HG02973 (cell line): ENCODE measurements around the gene EHD4.
A peak's percentile ranks its signal among the peaks of the same experiment; 100 is the strongest.

Experiments used
- ATAC-seq: cut with Tn5 transposase; IDR thresholded peaks from one replicate; pipeline ENCODE4 v1.9.1; 2021; ENCODE audit warnings: moderate library complexity; ENCODE audit not compliant: unreplicated experiment

The EHD4 gene

DNA sequence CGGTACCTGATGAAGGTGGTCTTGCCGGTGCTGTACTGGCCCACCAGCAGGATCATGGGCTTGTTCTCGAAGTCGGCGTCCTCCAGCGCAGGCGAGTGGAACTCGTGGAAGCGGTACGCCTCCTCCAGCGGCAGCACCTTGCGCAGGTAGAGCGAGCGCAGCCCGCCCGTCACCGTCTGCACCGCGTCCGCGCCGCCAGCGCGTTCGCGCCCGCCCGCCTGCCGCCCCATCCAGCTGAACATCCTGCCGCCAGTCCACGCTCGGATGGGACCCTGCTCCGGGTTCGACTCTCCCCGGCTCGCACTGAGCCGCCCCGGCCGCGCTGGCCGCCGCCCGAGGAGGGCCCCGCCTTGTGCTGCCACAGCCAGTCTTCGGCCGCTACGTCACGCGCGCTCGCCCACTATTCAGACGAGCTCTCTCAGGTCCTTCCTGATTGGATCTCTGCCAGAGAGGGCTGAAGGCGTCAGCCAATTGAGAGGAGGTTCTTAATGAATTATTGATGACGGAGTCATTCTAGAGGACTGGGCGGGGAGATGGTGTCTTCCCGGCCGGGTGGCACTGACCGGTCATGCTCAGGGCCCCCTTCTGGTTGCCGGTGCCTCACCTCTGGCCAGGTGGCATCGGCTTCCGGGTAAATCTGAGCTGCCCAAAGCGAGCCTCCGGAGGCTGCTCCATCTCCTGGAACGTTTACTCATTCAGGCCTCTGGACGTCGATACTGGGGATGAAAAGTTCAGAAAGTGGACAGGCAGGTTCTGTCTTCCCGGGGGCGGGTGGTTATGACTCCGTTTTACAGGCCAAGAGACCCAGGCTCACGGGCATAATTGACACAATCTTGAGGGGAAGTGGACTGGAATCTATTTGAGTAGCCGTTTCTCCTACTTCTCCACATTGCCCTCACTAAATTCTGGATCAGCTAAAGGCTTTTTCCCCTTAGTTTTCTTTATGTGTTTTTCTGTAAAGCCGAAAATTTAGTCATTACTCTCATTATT lies at the start of gene EHD4:
Gene EHD4, minus strand, starts transcription at position 305 of the 990 bp plus-strand sequence. Its CDS starts 63 bp downstream, at position 242.
- peak; percentile 64 for ATAC-seq

DNA sequence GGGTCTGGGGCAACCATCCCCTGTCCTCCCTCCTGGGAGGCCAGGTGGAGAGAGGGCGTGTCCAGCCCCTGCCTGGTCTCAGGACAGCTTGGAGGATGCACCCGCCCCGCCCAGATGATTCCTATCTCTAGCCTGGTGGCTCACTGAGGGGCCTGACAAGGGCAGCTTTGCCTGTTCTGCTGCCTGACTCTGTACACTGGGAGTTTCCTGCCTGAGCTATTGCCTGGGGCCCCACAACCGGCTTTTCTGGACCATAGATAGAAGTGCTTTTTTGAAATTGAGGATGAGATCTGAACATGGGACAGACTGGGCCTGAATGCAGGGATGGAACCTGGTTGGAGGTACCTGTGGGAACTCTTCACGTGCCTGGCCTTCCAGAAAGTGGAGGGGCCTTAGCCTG lies 49.2 kb upstream of the EHD4 start:
- ATAC-seq: no peak

DNA sequence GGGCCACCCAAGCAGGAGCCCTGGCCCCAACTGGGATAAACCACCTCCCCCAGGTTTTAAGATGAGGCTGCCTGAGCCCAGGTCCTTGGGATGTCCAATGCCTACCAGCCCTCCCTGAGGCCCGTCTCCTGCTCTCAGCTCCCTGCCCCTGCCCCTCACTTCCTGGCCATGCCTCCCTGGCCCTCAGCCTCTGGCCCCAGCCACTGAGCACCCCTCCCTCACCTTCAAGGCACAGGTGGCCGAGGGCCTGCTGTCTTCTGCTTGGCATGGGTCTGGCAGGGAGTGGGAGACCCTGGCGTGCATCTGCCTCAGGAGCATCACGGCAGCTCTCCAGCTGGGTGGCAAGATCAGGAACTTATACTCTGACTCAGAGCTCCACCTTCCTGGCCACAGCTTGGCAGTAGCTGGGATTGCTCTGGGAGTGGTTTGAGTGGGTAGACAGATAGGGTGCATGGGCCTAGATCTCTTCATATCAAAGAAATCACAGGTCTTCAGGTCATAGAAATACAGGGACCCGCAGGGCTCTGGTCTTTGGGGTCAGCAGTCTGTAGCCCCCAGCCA lies 48.4 kb upstream of the EHD4 start, which contains the start of gene PLA2G4E:
Gene PLA2G4E, minus strand, starts transcription at position 330 of the 561 bp plus-strand sequence. Its CDS starts 12 bp downstream, at position 318.
- no peak for ATAC-seq

DNA sequence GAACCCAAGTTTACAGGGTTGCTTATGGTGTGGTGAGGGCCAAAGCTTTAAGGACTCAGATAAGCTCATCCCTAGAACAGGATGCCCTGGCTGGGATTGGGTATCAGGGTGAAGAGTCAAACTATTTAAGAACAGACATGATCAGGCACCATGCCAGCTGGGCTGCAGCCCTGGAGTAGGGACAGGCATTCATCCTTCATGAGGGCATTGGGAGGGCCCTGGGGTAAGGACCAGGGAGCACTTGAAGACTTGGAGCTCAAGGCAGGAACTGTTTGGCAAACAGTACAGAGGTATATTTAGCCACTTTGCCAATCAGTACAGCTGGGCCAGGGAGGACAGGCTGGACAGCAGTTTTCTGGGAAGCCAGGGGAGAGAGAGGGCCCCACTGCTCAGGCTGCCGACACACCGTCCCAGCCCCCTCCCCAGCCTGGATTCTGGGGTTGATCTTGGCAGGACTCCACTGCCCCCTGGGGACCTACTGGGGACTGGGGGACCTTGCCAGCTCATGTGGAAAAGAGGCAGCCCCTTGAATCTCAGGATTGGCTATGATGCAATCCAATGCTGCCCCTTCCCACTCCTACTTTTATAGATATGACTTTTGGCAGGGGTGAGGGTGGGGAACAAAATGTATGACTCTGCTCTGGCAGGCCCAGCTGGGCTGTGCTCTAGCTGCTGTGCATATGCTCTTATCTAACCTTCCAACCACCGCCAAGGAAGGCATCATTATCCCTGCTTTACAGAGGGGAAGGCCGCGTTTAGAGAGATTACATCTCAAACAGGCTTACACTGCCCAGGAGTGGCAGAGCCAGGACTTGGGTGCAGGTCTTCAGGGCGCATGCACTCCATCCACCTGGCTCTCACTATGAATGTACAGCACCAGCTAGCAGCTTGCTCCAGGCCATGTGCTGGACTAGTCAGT lies 46.2 kb upstream of the EHD4 start:
- no peak for ATAC-seq

DNA sequence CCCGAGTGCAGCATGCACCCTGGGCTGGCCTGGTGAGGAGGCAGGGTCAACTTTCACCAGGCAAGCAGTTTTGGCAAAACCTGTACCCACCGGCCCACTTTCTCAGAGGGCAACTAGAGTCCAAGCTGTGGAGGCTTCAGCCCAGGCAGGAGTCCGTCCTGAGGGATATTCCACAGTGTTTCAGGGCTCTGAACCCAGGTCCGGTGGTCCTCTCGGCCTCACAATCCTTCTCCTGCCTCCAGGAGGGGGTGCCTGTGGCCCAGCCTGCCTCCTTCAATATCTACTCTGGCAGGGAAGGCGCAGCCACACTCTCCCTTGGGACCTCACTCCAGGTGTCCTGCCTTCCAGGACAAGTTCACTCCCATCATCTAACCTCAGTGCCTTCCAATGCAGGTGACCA lies 44.6 kb upstream of the EHD4 start:
- ATAC-seq: no peak

DNA sequence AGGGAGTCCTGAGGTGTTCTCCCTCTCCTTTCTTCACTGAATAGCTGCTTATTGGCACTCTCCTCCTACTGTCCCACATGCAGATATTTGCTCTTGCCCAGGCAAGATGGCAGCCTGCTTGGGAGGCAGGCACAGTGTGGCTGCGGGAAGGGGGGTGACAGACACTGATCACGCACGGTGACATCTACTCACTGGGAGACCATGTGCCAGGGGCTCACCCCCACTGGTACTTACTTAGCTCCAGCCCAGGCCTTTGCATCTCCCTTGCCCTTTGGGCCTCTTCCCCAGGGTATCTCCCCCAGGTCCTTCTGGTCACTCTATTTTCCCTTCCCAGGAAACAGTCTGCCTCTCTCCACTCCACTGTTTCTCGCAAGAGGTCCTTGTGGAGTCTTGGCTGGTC lies 42.0 kb upstream of the EHD4 start:
- no peak for ATAC-seq

DNA sequence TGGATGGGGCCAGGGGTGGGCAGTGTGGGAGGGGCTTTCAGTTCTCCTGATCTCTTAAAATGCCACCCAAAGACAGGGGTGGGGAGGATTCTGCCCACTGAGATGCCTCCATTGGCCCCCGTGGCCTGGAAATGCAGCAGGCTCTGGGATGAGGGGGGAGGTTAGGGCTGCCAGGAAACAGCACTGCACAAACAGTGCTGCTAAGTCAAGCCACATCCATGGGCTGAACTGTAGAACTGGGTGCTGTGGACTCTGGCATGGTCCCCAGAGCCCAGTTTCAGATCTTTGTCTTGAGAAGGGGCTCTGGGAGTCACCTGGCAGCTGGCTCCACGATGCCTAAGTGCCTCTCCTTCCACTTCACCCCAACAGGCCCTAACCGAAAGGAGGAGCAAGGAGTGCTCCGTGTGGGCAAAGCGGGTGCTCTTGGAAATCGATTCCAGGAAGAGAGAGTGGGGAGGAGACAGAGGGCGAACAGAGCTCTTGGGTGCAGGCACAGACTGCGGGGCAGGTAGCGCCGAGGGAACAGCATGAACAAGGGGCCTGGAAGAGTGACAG lies 40.6 kb upstream of the EHD4 start:
- no peak for ATAC-seq

DNA sequence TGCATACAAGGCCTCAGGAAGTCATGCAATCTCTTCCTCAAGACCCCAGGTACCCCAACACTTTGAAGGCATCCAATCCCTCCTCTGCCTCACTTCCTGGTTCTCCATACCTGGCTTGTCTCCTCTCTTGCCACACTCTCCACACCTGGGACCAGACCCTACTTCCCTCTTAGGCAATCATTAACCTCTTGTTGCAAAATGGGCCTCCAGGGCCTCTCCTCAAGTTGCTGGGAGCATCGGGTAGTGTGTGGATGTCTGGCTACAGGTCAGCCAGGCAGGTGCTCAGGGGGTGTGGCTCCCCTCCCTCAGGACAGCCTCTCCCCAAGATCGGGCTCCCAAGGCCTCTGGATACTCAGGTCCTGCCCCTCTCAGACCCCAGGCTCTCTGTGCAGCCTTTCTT lies 39.9 kb upstream of the EHD4 start:
- ATAC-seq: no peak

DNA sequence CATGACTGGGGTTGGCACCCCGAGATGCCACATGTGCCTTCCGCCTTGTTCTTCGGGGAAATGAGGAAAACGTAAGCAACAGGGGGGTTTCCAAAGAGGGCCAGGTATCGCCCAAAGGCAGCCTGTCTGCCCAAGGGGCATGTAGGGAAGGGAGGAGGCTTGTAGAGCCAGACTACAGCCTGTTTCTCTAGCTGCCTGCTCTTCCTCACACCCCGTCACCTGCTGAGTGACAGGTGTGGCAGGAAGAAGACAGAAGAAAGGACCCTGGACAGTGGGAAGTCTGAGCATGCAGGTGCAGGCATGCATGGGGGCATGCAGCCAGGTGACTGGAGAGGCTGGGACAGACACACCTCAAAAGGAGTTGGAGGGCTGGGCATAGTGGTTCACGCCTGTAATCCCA lies 38.7 kb upstream of the EHD4 start:
- no peak for ATAC-seq

DNA sequence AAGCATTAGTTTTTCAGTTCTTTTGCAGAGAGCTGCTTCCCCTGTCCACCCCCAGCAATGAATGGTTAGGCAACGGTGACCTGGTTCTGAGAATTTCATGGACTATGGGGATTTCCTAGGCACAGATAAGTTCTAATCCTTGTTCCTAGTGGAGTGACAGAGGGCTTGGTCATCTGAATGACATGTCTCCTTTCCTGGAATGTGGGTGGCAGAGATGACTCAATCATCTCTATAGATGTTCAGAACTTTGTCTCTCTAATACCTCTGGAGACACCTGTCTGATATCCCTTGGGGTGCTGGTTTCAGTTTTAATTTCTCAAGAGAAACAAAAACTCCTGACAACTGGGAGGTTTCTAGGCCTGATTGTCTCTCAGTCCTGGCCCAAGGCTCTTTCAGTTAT lies 38.1 kb upstream of the EHD4 start:
- peak; percentile 70 for ATAC-seq

DNA sequence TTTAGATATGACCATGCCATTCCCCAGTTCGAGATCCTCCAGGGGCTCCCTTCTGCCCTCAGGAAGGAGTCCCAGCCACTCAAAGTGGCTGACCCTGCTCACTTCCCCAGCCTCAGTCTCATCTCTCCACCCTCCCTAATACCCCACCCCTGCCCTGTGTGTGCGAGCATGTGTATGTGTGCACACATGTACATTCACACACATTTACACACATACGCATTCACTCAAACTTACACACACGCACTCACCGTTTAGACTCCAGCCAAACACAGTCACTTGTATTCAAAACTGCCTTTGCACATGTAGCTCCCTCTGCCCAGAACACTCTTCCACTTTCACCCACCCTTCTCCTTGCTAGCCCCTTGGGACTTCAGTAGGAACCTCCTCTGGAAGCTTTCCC lies 37.1 kb upstream of the EHD4 start:
- ATAC-seq: no peak

DNA sequence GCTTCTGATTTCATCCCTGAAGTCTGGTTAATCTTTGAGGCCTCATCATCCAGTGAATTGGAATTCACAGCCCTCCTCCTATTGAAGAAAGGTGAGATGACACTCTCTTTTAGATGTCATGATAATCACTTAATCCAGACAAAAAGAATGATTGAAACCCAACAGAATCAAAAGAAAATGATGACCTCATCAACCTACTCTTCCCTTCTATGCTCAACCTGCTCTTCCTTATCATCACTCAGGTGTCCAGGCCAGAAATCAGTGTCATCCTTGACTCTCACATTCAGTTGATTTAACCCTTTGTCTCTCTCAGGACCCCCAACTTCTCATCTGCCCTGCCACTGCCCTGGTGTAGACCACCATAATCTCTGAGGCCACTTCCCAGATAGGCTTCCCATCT lies 36.7 kb upstream of the EHD4 start:
- ATAC-seq: no peak

DNA sequence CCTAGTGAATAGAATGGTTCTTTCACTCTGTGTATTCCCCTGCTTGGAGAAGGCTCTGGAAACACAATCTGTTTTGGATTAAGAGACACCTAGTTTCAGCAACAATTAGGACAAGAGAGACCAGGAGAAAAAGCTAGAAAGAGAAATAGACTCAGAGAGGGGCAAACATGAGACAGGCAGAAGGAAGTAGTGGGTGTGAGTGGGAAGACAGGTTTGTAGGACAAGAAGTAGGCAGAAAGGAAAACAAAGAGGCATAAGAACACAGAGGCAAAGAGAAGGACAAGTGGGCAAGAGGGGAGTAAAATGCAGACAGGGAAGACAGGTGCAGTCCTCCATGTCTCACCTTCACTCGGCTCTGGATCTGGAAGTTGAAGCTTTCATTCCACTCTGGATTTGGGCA lies 35.0 kb upstream of the EHD4 start:
- no peak for ATAC-seq

DNA sequence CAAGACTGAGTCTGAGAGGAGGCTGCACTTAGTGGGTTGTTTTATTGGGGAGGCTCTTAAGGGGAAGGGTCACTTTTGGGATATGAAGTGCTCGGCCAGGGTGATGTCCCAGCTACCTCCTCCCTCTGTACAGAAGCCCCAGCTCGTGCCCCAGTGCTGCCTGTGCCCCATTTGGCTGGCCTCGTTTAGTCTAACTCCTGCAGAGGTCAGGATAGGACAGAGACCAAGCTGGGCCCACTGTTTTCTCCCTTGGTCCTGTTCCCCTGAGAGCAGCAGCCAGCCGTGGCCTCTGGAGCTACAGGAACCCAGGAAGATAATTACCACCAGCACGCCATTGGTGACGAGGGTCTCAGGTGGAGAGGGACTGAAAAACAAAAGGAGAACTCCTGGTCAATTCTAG lies 30.0 kb upstream of the EHD4 start:
- ATAC-seq: no peak

DNA sequence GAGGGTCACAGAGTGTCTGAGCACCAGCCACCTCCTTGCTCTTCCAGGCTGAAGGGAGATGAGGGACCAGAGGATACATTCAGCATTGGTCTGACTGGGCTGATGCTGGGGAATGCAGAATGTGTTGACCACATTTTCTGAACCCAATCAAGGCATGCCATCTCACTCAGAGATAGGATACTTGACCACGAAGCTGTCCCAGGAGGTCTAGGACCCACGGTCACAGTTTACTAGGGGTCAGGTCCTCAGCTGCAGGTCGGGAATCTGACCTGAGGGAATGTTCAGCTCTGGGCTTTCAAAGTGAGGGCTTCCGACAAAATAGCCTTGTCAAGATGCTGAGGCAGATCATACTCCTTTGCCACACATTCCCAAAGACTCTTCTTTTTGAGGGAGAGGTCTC lies 28.9 kb upstream of the EHD4 start:
- ATAC-seq: no peak

DNA sequence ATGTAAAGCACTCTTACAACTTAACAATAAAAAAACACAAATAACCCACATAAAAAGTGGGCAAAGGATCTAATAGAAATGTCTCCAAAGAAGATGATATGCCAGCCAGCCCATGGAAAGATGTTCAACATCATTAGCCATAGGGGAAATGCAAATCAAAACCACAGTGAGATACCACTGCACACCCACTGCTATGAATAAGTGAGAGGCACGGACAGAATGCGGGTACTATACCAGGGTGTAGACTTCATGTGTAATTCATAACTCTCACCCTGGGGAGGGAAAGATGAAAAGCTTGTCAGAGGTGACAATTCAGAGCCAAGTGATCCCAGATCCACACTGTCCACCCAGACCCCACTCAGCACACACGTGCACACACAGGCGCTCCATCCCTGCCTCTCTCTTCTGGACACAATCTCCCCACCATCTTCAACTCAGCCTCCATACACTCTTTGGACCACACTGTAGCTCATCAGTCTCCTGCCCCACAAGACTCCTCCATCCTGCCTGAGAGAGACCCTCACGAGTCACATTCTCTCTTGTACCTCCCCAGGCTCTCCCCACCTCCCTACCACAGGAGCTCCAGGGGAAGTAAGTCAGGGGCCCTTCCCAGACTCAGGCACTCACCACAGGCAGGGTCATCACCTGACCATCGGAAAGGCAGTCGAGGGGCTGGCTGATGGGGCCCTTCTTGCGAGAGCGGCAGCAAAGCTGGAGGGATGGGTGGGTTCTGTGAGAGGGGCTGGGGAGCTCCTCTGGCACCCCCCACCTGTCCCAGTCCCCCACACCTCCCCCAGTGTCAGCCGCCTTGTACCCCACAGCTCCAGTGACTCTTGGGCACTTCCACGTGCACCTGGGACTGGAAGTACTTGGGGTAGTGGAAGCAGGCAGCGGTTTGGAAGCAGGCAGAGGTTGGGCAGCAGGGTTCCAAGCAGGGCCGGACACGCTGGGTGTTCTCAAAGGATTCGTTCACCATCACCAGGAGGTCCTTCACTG lies 27.2 kb upstream of the EHD4 start:
- ATAC-seq: no peak

DNA sequence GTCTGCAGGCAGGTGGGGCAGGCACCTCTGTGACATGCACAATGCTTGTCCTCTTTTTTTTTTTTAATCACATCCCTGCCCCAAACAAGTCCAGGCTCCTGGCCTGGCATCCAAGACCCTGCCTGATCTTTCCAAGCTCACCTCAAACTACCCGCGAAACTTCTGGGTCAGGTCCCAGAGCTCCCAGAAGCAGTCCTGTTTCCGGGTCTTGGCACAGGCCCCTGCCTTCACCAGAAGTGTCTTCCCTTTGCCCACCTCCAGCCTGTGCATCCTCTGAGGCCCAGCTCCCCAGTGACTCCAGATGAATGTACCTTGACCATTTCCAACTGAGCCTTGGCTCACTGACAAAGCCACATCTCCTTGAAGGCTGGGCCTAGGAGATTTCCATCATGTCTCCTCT lies 25.5 kb upstream of the EHD4 start:
- ATAC-seq: no peak

DNA sequence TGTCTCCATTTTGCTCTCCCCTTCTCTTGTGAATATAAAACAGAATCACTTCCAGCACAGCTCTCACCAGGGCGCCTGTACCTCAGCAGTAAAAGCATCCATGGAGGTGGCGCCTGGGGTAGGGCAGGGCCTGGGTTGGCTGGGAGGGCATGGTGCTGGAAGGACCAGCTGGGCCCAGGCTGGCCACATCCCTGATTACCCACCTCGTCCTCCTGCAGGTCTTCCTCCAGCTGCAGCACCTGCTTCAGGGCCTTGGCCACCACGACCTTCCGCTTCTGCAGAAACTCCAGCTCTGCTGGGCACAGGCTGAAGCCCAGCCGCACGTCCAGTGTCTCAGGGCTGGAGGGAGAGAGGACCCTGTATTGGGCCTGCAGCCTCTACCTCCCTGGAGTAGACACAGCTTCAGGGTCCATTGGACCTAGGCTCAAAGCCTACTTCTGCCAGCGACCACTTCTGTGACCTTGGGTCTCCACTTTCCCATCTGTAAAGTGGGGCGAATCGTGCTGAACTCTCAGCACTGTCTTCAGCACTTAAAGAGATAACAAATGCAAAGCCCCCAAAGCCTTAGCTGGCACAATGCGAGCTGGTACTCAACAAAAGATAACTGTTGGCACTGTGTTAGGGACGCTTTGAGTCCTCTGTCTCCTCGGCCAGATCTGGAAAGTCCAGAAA lies 24.7 kb upstream of the EHD4 start:
- ATAC-seq: no peak

DNA sequence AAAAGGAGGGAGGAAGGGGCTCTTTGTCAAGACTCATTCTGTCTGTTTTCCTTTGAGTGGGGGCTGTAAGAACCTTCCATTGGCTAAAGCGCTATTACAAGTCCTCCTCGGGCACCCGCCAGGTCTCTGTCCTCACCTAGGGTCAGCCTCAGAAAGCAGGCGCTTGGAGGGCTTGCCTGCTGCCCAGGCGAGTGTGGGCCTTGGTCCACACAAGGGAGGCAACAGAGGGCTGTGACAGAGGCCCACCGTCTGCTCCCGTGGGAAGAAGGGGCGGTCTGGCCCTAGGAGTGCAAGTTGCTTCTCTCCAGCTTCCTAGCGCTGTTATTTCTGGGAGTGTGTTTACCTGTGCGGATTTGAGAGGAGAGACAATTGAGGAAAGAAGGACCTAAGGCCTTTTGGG lies 24.0 kb upstream of the EHD4 start:
- ATAC-seq: no peak
